ENCODE measurements around the gene MRPL44.

DNA sequence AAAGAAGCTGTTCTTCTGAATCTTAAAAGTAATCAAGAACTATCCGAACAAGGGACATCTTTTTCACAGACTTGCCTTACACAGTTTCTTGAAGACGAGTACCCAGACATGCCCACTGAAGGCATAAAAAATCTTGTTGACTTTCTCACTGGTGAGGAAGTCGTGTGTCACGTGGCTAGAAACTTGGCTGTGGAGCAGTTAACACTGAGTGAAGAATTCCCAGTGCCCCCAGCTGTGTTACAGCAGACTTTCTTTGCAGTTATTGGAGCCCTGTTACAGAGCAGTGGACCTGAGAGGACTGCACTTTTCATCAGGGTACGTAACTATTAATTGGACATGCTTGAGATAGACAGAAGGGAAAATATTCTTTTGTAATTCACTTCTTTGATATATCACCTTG, 2.4 kb downstream of the MRPL44 start:
- TF ChIP-seq, protein P1, sequence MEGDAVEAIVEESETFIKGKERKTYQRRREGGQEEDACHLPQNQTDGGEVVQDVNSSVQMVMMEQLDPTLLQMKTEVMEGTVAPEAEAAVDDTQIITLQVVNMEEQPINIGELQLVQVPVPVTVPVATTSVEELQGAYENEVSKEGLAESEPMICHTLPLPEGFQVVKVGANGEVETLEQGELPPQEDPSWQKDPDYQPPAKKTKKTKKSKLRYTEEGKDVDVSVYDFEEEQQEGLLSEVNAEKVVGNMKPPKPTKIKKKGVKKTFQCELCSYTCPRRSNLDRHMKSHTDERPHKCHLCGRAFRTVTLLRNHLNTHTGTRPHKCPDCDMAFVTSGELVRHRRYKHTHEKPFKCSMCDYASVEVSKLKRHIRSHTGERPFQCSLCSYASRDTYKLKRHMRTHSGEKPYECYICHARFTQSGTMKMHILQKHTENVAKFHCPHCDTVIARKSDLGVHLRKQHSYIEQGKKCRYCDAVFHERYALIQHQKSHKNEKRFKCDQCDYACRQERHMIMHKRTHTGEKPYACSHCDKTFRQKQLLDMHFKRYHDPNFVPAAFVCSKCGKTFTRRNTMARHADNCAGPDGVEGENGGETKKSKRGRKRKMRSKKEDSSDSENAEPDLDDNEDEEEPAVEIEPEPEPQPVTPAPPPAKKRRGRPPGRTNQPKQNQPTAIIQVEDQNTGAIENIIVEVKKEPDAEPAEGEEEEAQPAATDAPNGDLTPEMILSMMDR (IDR thresholded peaks at IDR 0.05): no peak
- TF ChIP-seq POLR2AphosphoS5 (IDR thresholded peaks at IDR 0.05; ENCODE audit: insufficient read depth in 1 of 2, low read depth in 1 of 2): peak in 1 of 2 donors; percentile 10

Data from vagina (tissue), 2 donors.